ENCODE results near the gene GALNT9. TPM values are rescaled to one million over a fixed set of nuclear protein-coding genes. Genes with fewer than 3 reads are reported as not detected.

Gene GALNT9
- total RNA-seq, 1 experiment from 2014 or later: not detected

DNA sequence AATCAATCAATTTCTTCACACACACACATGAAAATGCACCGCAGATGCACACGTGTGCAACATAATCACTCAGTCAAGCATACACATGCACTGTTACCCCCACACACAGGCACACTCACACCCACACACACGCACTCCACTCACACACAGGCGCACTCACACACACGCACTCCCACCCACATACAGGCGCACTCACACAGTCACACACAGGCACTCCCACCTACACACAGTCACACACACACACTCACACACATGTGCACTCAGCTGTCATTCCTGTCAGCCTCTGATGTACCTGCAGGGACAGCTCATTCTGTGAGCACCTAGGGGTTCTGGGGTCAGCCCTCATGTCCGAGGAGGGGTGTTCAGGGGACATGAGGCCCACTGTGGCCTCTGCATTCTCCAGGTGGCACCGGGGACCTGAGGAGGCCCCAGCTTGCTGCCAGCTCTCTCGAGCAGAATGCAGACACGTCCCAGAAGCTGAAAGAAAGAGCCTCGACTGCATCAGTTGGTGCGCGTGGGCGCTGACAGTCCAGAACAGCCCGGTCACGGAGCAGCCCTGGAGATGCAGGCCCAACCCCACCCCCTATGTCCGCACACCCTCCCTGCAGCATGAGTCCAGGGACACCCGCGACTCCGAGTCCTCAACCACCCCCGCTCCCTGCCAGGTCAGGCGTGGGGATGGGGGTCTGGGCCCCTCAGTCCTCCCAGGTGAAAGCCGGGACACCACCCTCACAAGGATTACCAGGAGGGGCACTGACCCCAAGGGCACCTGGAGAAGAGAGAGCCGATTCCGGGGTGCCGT, 115.8 kb downstream of the GALNT9 start:
- Histone ChIP-seq H3K27me3 (replicated peaks) (no peaks in the 10 kb centered on the region), H3K4me1 (replicated peaks) (no peaks in the 10 kb centered on the region), H3K36me3 (no peaks in the 10 kb centered on the region), H3K9me3 (replicated peaks) (no peaks in the 10 kb centered on the region), H3K27ac (no peak overlapping the region), H3K4me3 (no peak overlapping the region)
- DNase-seq (ENCODE audit: low read depth in 1 of 2, low spot score in 2 of 2): no peak

DNA sequence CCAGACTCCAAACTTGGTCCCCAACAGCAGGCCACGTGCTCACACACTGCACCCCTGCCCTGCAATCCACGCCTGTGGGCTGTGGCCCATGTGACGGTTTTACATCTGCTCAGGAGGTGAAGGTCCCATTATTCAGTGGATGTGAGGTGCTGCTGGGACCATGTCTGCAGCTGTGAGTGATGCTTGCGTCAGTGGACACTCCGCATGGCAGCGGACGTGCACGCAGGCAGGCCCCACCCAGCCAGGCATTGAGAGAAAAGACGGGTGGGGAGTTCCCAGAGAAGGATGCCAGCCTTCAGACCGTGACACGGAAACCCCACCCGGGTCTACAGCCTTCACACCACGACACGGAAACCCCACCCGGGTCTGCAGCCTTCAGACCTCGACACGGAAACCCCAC, 117.6 kb downstream of the GALNT9 start:
- no peak for DNase-seq (ENCODE audit: low read depth in 1 of 2, low spot score in 2 of 2)
- H3K27ac ChIP-seq: no peak overlapping the region
- H3K4me3 ChIP-seq: no peak overlapping the region
- H3K27me3 ChIP-seq (replicated peaks): no peaks in the 10 kb centered on the region
- no peaks in the 10 kb centered on the region for H3K9me3 ChIP-seq (replicated peaks)
- no peaks in the 10 kb centered on the region for H3K36me3 ChIP-seq
- H3K4me1 ChIP-seq (replicated peaks): no peaks in the 10 kb centered on the region

DNA sequence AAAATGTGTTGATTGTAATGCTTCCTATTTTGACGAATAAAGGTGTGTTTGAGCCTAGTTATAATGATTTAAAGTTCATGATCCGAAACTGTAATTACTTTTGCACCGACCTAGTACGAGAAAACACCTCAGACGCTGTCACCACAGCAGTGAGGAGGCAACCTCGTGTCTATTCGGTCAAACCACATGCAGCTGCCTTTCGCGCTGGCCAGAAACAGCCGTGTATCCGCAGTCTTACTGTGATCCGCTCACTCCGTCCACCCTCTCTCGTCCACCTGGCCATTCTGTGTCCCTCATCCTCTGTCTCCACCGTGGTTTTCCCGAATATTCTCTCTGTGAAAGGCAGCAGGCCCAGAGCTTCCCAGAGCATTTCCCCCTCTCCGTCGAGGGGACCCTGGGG, 118.1 kb downstream of the GALNT9 start:
- no peak overlapping the region for H3K27ac ChIP-seq
- H3K4me1 ChIP-seq (replicated peaks): no peaks in the 10 kb centered on the region
- H3K4me3 ChIP-seq: no peak overlapping the region
- H3K27me3 ChIP-seq (replicated peaks): peaks cover under 1% of the 10 kb centered on the region; the same call in 1 of the 2 replicates
- H3K36me3 ChIP-seq: no peaks in the 10 kb centered on the region
- H3K9me3 ChIP-seq (replicated peaks): no peaks in the 10 kb centered on the region
- DNase-seq (ENCODE audit: low read depth in 1 of 2, low spot score in 2 of 2): no peak

DNA sequence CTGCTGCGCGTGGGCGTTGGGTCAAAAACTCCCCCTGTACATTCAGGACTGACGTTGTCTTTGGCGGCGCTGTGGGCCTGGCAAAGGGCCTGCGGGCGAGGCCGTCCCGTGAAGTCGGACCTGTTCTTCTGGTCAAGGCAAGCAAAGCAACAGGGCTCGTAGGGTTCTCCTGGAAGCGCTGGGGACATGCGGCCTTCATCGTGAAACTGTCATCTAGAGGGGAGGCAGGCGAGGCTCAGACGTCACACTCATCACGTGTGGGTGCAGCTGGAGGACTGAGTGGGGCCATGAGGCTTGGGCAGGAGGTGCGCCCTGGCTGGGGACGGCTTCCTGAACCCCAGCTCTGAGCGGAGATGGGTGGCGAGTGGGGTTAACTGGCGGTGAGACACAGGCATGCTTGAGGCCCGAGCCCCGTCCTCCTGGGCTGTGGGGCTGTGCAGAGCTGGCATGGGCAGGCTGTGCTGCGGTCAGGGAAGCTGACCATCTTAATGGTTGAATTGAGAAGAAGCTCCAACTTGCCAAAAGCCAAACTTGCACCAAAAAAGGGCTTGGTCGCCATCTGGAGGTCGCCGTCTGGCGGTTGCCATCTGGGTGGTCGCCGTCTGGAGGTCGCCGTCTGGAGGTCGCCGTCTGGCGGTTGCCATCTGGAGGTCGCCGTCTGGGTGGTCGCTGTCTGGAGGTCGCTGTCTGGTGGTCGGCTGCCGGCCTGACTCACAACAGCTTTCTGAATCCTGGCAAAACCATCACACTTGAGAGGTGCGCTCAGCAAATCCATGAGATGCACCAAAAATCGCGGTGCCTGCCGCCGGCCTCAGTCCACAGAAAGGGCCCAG, 119.0 kb downstream of the GALNT9 start:
- no peak for DNase-seq (ENCODE audit: low read depth in 1 of 2, low spot score in 2 of 2)
- no peaks in the 10 kb centered on the region for H3K4me1 ChIP-seq (replicated peaks)
- H3K4me3 ChIP-seq: no peak overlapping the region
- H3K27me3 ChIP-seq (replicated peaks): peaks cover 9% of the 10 kb centered on the region
- H3K36me3 ChIP-seq: no peaks in the 10 kb centered on the region
- H3K27ac ChIP-seq: no peak overlapping the region
- no peaks in the 10 kb centered on the region for H3K9me3 ChIP-seq (replicated peaks)

DNA sequence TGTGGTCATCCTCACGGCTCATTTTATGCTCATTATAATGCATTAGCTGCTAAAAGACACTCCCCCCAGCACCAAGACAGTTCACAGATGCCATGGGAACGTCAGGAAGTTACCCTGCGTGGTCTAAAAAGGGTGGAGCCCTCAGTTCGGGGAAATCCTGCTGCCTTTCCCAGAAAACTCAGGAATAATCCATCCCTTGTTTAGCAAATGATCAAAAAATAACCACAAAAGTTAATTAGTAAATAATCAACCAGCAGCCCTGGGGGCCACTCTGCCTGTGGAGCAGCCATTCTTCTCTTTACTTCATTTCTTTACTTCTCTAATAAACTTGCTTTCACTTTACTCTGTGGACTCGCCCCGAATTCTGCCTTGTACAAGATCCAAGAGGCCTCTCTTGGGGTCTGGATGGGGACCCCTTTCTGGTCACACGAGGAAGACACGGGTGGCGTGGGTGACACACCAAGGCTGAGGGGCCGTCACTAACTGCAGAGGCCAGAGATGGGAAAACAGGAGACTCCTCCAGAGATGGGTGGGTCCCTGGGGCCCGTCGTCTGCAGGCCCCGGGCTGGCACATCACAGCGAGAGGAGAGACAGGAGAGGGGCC, 119.7 kb downstream of the GALNT9 start:
- no peak for DNase-seq (ENCODE audit: low read depth in 1 of 2, low spot score in 2 of 2)
- Histone ChIP-seq H3K36me3 (no peaks in the 10 kb centered on the region), H3K9me3 (replicated peaks) (no peaks in the 10 kb centered on the region), H3K27me3 (replicated peaks) (peaks cover 17% of the 10 kb centered on the region), H3K4me1 (replicated peaks) (no peaks in the 10 kb centered on the region), H3K27ac (no peak overlapping the region), H3K4me3 (no peak overlapping the region)

DNA sequence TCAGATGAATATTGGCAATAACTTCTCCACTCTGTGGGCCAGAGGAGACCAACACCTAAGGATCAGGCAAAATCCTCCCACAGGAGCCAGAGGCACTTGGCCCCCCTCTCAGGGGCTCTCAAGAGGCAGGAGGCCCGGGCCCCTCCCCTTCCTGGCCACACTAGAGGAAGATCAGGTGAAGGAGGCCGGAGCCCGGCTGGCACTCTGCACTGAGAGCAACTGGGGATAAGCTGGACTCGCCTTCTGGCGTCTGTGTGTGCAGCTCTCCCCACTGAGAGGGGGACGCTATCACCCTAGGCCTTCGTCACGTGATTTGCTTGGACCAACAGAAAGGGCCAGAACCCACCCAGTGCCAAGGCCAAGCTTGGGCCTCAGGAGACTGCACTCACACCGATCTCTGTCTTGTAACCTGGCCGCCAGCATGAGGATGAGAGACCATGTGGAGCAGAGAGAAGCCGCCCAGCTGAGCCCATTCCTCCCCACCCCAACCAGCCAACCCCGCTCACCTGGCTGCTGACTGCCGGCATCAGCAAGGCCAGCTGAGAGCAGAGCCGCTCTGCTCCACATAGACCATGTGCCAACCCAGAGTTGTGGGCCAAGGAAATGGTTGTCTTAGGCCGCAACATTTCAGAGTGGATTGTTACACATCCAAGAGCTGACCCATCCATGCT, 121.1 kb downstream of the GALNT9 start:
- no peak overlapping the region for H3K27ac ChIP-seq
- no peaks in the 10 kb centered on the region for H3K9me3 ChIP-seq (replicated peaks)
- no peak for DNase-seq (ENCODE audit: low read depth in 1 of 2, low spot score in 2 of 2)
- H3K4me1 ChIP-seq (replicated peaks): no peaks in the 10 kb centered on the region
- H3K27me3 ChIP-seq (replicated peaks): peaks cover 28% of the 10 kb centered on the region
- H3K36me3 ChIP-seq: no peaks in the 10 kb centered on the region
- H3K4me3 ChIP-seq: no peak overlapping the region

DNA sequence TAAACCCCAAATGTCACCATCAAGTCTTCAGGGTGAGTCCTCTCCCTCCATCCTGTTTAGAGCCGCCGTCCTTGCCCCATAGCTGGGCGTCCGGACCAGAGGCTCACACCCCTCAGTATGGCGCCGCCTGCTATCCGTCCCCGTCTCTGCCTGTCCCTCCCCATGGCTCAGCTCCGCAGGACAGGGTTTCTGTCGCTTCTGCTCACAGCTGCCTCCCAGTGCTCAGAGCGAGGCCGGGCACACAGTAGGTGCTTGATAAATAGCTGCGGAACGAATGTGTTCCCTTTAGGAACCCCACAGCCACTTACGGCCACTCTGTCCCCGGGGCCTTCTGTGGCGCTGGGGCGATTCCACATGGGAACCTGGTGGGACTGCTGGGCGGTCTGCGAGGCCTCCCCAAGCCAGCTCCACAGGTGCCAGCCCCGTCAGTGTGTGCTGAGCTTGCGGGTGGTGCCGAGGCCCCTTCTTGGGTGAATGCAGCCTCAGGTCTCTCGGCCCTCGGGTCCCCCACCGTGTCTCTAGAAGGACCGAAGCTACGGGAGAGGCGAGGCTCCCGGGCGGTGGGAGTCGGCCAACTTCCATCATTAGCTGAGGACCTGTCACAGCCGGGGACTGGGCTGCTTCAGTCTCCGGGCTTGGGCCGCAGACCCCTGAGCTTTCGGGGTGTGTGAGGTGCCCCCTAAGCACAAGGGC, 122.2 kb downstream of the GALNT9 start:
- no peak for DNase-seq (ENCODE audit: low read depth in 1 of 2, low spot score in 2 of 2)
- H3K27me3 ChIP-seq (replicated peaks): peaks cover 35% of the 10 kb centered on the region
- H3K4me3 ChIP-seq: no peak overlapping the region
- H3K9me3 ChIP-seq (replicated peaks): no peaks in the 10 kb centered on the region
- no peaks in the 10 kb centered on the region for H3K36me3 ChIP-seq
- H3K27ac ChIP-seq: no peak overlapping the region
- no peaks in the 10 kb centered on the region for H3K4me1 ChIP-seq (replicated peaks)

DNA sequence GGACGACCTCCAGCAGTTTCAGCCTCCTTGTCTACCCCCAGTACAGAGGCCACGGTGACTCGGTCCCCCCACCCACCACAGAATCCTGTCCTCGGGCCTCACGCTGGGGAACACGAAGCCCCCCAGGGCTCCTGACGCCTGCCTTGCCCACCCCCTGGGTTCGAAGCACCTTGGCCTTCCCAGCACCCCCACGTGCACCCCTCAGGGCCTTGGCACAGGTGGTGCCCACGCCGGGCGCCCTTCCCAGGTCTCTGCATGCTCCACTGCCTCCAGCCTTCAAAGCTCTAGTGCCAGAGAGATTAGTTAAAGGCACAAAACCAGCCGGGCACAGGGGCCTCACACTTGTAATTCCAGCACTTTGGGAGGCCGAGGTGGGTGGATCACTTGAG, 123.3 kb downstream of the GALNT9 start:
- H3K4me3 ChIP-seq: no peak overlapping the region
- no peaks in the 10 kb centered on the region for H3K9me3 ChIP-seq (replicated peaks)
- H3K27me3 ChIP-seq (replicated peaks): peaks cover 35% of the 10 kb centered on the region
- no peak for DNase-seq (ENCODE audit: low read depth in 1 of 2, low spot score in 2 of 2)
- H3K27ac ChIP-seq: no peak overlapping the region
- H3K36me3 ChIP-seq: no peaks in the 10 kb centered on the region
- no peaks in the 10 kb centered on the region for H3K4me1 ChIP-seq (replicated peaks)

DNA sequence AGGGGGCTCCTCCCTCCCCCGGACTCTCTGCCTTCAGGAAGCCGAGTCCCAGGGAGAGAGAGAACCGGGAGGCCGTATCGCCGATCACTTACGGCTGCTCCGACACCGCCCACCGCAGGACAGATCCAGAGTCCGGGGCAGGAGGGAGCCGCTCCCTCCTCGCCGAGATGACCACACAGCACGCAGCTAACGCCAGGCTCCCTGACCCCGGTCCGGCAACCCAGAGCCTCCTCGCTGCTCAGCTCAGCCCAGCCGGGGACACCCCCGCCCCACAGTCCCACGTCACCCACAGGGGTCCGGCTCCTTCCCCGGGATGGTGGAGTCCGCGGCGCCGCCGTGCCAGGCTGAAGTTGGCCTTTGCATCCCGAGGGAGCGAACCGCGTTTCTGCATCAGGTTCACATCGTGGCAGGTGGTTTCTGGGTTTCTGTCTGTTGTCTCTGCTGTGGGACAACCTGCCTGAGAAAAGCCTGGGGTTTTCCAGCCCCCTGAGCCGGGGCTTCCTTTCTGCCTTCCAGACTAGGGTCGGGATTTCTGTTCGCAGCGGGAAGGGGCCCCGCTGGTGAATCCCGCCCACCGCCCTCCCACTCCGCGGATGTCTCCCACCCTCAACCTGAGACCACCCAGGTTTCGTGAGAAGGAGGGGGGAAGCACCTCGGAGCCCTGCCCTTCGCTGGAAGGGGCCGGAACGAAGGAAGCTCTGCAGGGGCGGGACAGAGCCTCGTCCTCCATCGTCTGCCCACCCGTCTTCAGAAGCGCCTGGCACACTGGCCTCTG, 123.9 kb downstream of the GALNT9 start:
- H3K27ac ChIP-seq: no peak overlapping the region
- no peak for DNase-seq (ENCODE audit: low read depth in 1 of 2, low spot score in 2 of 2)
- H3K4me3 ChIP-seq: no peak overlapping the region
- no peaks in the 10 kb centered on the region for H3K9me3 ChIP-seq (replicated peaks)
- H3K36me3 ChIP-seq: no peaks in the 10 kb centered on the region
- H3K27me3 ChIP-seq (replicated peaks): peaks cover 35% of the 10 kb centered on the region
- H3K4me1 ChIP-seq (replicated peaks): no peaks in the 10 kb centered on the region

DNA sequence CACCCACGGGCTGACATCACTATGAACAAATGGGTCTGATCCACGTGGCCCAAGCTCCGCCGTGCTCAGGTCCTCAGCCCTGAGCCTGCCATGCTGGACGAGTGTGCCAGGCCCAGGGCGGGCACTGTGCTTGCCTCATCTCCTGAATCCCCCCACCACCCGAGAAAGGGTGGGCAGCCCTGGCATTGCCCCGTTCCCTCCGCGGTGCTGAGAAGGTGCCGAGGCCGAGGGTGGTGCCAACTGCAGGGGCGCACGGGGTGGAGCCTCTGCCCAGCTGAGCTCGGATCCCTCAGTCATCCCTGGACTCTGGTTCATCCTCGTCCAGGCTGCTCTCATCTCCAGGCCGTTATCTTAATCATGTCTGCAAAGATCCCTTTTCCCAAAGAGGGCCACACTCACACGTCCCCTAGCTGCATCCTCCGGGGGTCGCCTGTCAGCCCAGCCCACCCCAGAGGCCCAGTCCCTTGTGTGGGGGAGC, 124.6 kb downstream of the GALNT9 start:
- H3K9me3 ChIP-seq (replicated peaks): no peaks in the 10 kb centered on the region

DNA sequence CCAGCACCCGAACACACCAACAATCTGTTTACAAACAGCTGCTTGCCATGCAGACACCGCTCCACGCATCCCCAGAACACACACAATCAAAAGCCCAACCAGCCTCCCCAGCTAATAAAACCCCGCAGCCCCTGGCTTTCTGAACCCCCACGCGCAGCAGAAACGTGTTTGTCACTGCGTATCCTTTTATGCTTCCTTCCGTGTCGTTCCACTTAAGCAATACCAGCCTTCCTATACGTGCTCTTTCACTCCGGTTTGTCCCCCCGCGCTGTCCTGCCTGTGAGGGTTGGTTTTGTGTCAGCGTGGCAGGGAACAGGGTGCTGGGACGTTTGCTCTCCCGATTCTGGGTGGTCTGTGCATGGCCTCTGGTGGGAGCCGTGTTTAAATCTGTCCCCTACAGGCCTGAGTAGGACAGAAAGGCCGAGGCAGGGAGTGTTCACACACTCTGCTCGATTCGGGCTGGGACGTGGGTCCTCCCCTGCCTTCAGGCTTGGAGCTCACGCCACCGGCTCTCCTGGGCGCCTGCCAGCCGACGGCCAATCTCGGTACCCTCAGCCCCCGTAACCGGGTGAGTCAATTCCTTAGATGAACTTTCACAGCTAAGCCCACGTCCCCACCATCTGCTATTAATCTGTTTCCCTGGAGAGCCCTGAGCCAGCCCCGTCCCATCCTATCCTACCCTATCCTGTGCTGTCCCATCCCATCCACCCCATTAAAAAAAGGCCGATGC, 125.2 kb downstream of the GALNT9 start:
- Histone ChIP-seq H3K27ac (no peak overlapping the region), H3K4me1 (replicated peaks) (no peaks in the 10 kb centered on the region), H3K36me3 (no peaks in the 10 kb centered on the region), H3K27me3 (replicated peaks) (peaks cover 47% of the 10 kb centered on the region), H3K4me3 (no peak overlapping the region), H3K9me3 (replicated peaks) (no peaks in the 10 kb centered on the region)
- DNase-seq (ENCODE audit: low read depth in 1 of 2, low spot score in 2 of 2): no peak

More for the DNA sequence above, 124.6 kb downstream of the GALNT9 start:
- Histone ChIP-seq H3K4me3 (no peak overlapping the region), H3K36me3 (no peaks in the 10 kb centered on the region), H3K4me1 (replicated peaks) (no peaks in the 10 kb centered on the region), H3K27me3 (replicated peaks) (peaks cover 41% of the 10 kb centered on the region), H3K27ac (no peak overlapping the region)
- no peak for DNase-seq (ENCODE audit: low read depth in 1 of 2, low spot score in 2 of 2)
